Type B pancreatic cell (in vitro differentiated cells): Measurements from ENCODE around the gene FBL. TPM values are rescaled to one million over a fixed set of nuclear protein-coding genes. Genes with fewer than 3 reads are reported as not detected.
A peak's percentile ranks its signal among the peaks of the same experiment; 100 is the strongest.

Experiments
- DNase-seq: peaks from one replicate; pipeline ENCODE4 v3.0.0; 2021; ENCODE audit warnings: mixed read lengths; ENCODE audit not compliant: unreplicated experiment; ENCODE audit errors: extremely low spot score
- H3K27ac Mint-ChIP-seq: 2 replicates; pipeline ENCODE4 v1.8.0; 2021; ENCODE audit warnings: mild to moderate bottlenecking, mixed read lengths
- H3K27me3 Mint-ChIP-seq: 2 replicates; pipeline ENCODE4 v1.8.0; 2021; ENCODE audit warnings: mixed read lengths
- H3K36me3 Mint-ChIP-seq: 2 replicates; pipeline ENCODE4 v1.8.0; 2021; ENCODE audit warnings: mixed read lengths
- H3K4me1 Mint-ChIP-seq: one replicate; pipeline ENCODE4 v1.8.0; 2021; ENCODE audit warnings: mixed read lengths; ENCODE audit not compliant: unreplicated experiment
- H3K4me3 Mint-ChIP-seq: 2 replicates; pipeline ENCODE4 v1.8.0; 2021; ENCODE audit warnings: mild to moderate bottlenecking, mixed read lengths
- H3K9me3 Mint-ChIP-seq: 2 replicates; pipeline ENCODE4 v1.8.0; 2021; ENCODE audit warnings: mixed read lengths
- CTCF ChIP-seq: fragments of 200-600 bp; sonication (generic); conservative IDR thresholded peaks from 2 replicates; pipeline ENCODE4 v1.5.0; 2021; ENCODE audit warnings: antibody characterized with exemption, mild to moderate bottlenecking
- microRNA-seq: library from miRNA; unstranded; fragments of <30 nt; microRNA quantifications from one replicate; pipeline ENCODE4, GENCODE V29; 2020
- total RNA-seq: library from RNA; stranded (reverse); gene quantifications from 2 replicates; pipeline ENCODE4 v1.2.1, GENCODE V29; 2021; ENCODE audit warnings: low replicate concordance

The FBL gene
- total RNA-seq, 1 donor from 2014 or later, result 356 TPM

- Mint-ChIP-seq H3K4me3 (peak overlapping the region; percentile 80), H3K27me3 (peaks cover 23% of the 10 kb centered on the region), H3K9me3 (no peaks in the 10 kb centered on the region), H3K36me3 (no peaks in the 10 kb centered on the region), H3K4me1 (peaks cover 4% of the 10 kb centered on the region), H3K27ac (no peak overlapping the region)
- TF ChIP-seq CTCF, result peak; percentile 98
- DNase-seq, result peak; percentile 81
These were observed 53.1 kb downstream of the FBL start for GRCh38 chr19:39792999-39793546.

DNA sequence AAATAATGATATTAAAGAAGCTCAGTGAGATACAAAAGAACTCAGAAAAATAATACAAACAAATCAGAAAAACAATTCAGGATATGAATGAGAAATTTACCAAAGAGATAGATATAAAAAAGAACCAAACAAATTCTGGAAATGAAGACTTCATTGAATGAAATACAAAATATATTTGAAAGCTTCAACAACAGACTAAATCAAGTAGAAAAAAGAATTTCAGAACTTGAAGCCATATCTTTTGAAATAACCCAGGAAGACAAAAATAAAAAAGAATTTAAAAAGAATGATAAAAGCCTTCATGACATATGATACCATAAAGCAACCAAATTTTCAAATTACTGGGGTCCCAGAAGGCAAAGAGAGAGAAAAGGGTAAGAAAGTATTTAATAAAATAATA, 57.9 kb downstream of the FBL start:
- H3K27me3 Mint-ChIP-seq, result peaks cover 25% of the 10 kb centered on the region

More for the DNA sequence above, 57.9 kb downstream of the FBL start:
- Mint-ChIP-seq H3K4me3 (no peak overlapping the region), H3K36me3 (no peaks in the 10 kb centered on the region), H3K4me1 (peaks cover 4% of the 10 kb centered on the region), H3K27ac (no peak overlapping the region), H3K9me3 (no peaks in the 10 kb centered on the region)
- no peak for TF ChIP-seq CTCF
- DNase-seq, result no peak

Small RNAs within 50 kb of the gene (microRNA-seq; reads per million reads assigned to microRNA genes)
- not detected for gene MIR6719

Other genes with a start within 250 kb of the FBL start
- not detected in 2 replicates for gene LGALS13, start 243.9 kb downstream of the FBL start, total RNA-seq
- gene LGALS16, start 190.5 kb downstream of the FBL start, total RNA-seq, result not detected in 2 replicates
- 0.48 TPM in 1 of 2 replicates, not detected in the other for gene LGALS14, start 141.9 kb downstream of the FBL start, total RNA-seq
- gene CLC, start 108.3 kb downstream of the FBL start, total RNA-seq, result not detected in 2 replicates
- not detected in 2 replicates for gene LEUTX, start 67.5 kb downstream of the FBL start, total RNA-seq
- gene DYRK1B, start 12.2 kb downstream of the FBL start, total RNA-seq, result 43.1 and 49.3 TPM in 2 replicates
- gene FCGBP, start 88.3 kb upstream of the FBL start, total RNA-seq, result 7.8 and 10.0 TPM in 2 replicates
- gene PSMC4, start 124.8 kb upstream of the FBL start, total RNA-seq, result 100 and 102 TPM in 2 replicates
- 1.7 and 5.5 TPM in 2 replicates for gene ZNF546, start 150.7 kb upstream of the FBL start, total RNA-seq
- gene ZNF780B, start 209.9 kb upstream of the FBL start, total RNA-seq, result 33.0 and 38.8 TPM in 2 replicates
- gene ZNF780A, start 244.6 kb upstream of the FBL start, total RNA-seq, result 21.2 and 24.3 TPM in 2 replicates